Ishikawa (cell line): ENCODE results near the gene MAP7.

Source experiments
- CEBPB ChIP-seq: IDR thresholded peaks from 2 replicates; pipeline ENCODE4 v1.6.1; 2012
- CREB1 ChIP-seq: IDR thresholded peaks from 2 replicates; pipeline ENCODE4 v1.6.1; 2012; ENCODE audit warnings: low read depth
- EGR1 ChIP-seq: IDR thresholded peaks from 2 replicates; pipeline ENCODE4 v1.6.1; 2012
- EP300 ChIP-seq: IDR thresholded peaks from 2 replicates; pipeline ENCODE4 v1.6.1; 2012; ENCODE audit warnings: borderline replicate concordance
- FOXM1 ChIP-seq: IDR thresholded peaks from 2 replicates; pipeline ENCODE4 v1.6.1; 2012; ENCODE audit warnings: low read depth, borderline replicate concordance
- NFIC ChIP-seq: IDR thresholded peaks from 2 replicates; pipeline ENCODE4 v1.6.1; 2012
- RAD21 ChIP-seq: IDR thresholded peaks from 2 replicates; pipeline ENCODE4 v1.6.1; 2012; ENCODE audit warnings: low read depth
- TAF1 ChIP-seq: IDR thresholded peaks from 2 replicates; pipeline ENCODE4 v1.6.1; 2012; ENCODE audit warnings: low read depth, mild to moderate bottlenecking
- TCF12 ChIP-seq: IDR thresholded peaks from 2 replicates; pipeline ENCODE4 v1.6.1; 2012; ENCODE audit warnings: low read depth
- TEAD4 ChIP-seq: IDR thresholded peaks from 2 replicates; pipeline ENCODE4 v1.6.1; 2012
- USF1 ChIP-seq: IDR thresholded peaks from 2 replicates; pipeline ENCODE4 v1.6.1; 2012
- YY1 ChIP-seq: IDR thresholded peaks from 2 replicates; pipeline ENCODE4 v1.6.1; 2012; ENCODE audit warnings: low read depth
- ZBTB7A ChIP-seq: IDR thresholded peaks from 2 replicates; pipeline ENCODE4 v1.6.1; 2012; ENCODE audit warnings: low read depth
- TF ChIP-seq, protein P1 (sequence below): IDR thresholded peaks from 2 replicates; pipeline ENCODE4 v1.6.1; 2012
- TF ChIP-seq, protein P2 (sequence below): IDR thresholded peaks from 2 replicates; pipeline ENCODE4 v1.6.1; 2012; ENCODE audit warnings: low read depth, mild to moderate bottlenecking

MAP7 gene

GRCh38 chr6:136465766-136466303 is 84.4 kb downstream of the MAP7 start:
- TF ChIP-seq TEAD4: no peak
- TF ChIP-seq CREB1: no peak
- no peak for TF ChIP-seq USF1
- no peak for TF ChIP-seq TAF1
- no peak for TF ChIP-seq TCF12
- TF ChIP-seq NFIC: no peak
- no peak for TF ChIP-seq EP300
- TF ChIP-seq EGR1: no peak
- no peak for TF ChIP-seq CEBPB
- no peak for TF ChIP-seq RAD21
- TF ChIP-seq, protein P1, sequence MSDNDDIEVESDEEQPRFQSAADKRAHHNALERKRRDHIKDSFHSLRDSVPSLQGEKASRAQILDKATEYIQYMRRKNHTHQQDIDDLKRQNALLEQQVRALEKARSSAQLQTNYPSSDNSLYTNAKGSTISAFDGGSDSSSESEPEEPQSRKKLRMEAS: no peak
- no peak for TF ChIP-seq FOXM1
- no peak for TF ChIP-seq YY1
- TF ChIP-seq, protein P2, sequence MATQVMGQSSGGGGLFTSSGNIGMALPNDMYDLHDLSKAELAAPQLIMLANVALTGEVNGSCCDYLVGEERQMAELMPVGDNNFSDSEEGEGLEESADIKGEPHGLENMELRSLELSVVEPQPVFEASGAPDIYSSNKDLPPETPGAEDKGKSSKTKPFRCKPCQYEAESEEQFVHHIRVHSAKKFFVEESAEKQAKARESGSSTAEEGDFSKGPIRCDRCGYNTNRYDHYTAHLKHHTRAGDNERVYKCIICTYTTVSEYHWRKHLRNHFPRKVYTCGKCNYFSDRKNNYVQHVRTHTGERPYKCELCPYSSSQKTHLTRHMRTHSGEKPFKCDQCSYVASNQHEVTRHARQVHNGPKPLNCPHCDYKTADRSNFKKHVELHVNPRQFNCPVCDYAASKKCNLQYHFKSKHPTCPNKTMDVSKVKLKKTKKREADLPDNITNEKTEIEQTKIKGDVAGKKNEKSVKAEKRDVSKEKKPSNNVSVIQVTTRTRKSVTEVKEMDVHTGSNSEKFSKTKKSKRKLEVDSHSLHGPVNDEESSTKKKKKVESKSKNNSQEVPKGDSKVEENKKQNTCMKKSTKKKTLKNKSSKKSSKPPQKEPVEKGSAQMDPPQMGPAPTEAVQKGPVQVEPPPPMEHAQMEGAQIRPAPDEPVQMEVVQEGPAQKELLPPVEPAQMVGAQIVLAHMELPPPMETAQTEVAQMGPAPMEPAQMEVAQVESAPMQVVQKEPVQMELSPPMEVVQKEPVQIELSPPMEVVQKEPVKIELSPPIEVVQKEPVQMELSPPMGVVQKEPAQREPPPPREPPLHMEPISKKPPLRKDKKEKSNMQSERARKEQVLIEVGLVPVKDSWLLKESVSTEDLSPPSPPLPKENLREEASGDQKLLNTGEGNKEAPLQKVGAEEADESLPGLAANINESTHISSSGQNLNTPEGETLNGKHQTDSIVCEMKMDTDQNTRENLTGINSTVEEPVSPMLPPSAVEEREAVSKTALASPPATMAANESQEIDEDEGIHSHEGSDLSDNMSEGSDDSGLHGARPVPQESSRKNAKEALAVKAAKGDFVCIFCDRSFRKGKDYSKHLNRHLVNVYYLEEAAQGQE: no peak
- TF ChIP-seq ZBTB7A: no peak

- no peak for TF ChIP-seq TCF12
- no peak for TF ChIP-seq EGR1
- no peak for TF ChIP-seq RAD21
- TF ChIP-seq TEAD4: no peak
- no peak for TF ChIP-seq EP300
- no peak for TF ChIP-seq CEBPB
- TF ChIP-seq USF1: no peak
These were observed 85.3 kb downstream of the MAP7 start for GRCh38 chr6:136464874-136465273.

GRCh38 chr6:136464148-136464547 is 86.1 kb downstream of the MAP7 start:
- no peak for TF ChIP-seq RAD21

- TF ChIP-seq CREB1 (no peak), EGR1 (no peak), FOXM1 (no peak), TAF1 (no peak), TCF12 (no peak), YY1 (no peak), USF1 (no peak), TEAD4 (no peak), NFIC (no peak), ZBTB7A (no peak), EP300 (no peak), RAD21 (no peak), CEBPB (no peak)
- TF ChIP-seq, protein P2: no peak
- TF ChIP-seq, protein P1: no peak
These were observed 86.5 kb downstream of the MAP7 start for GRCh38 chr6:136463743-136464142.

- TF ChIP-seq EP300: no peak
- TF ChIP-seq ZBTB7A: no peak
These were observed 103.5 kb downstream of the MAP7 start for GRCh38 chr6:136446579-136447187.

GRCh38 chr6:136446145-136446544 is 104.1 kb downstream of the MAP7 start:
- TF ChIP-seq, protein P2: no peak
- TF ChIP-seq TEAD4 (no peak), CEBPB (no peak), ZBTB7A (no peak), TAF1 (no peak), EP300 (no peak), FOXM1 (no peak)
- TF ChIP-seq, protein P1: no peak
